GM06990 (cell line): Measurements from ENCODE around the gene TAGAP.

Experiments
- DNase-seq: peaks from one replicate; pipeline ENCODE4 v3.0.0-alpha.2; 2011; ENCODE audit not compliant: insufficient read length; ENCODE audit errors: extremely low read depth
- H3K27me3 ChIP-seq: replicated peaks from 2 replicates; pipeline ENCODE4 v1.6.0; 2011; ENCODE audit warnings: low read length; ENCODE audit not compliant: control insufficient read depth, insufficient read depth
- H3K36me3 ChIP-seq: 2 replicates; pipeline ENCODE4 v1.5.1; 2011; ENCODE audit warnings: low read length; ENCODE audit not compliant: control insufficient read depth, insufficient read depth
- H3K4me3 ChIP-seq: replicated peaks from 2 replicates; pipeline ENCODE4 v1.5.1; 2011; ENCODE audit warnings: low read depth, mild to moderate bottlenecking, control low read depth, low read length
- CTCF ChIP-seq: IDR thresholded peaks from 2 replicates; pipeline ENCODE4 v1.5.1; 2011; ENCODE audit warnings: low read length, control low read depth, mild to moderate bottlenecking, inconsistent platforms; ENCODE audit not compliant: insufficient read depth, poor library complexity, severe bottlenecking

TAGAP gene

GRCh38 chr6:159067334-159067733 lies 22.5 kb upstream of the TAGAP start:
- peak; percentile 55 for DNase-seq
- TF ChIP-seq CTCF = no peak
- Histone ChIP-seq H3K4me3 (no peak overlapping the region), H3K36me3 (no peaks in the 10 kb centered on the region), H3K27me3 (no peaks in the 10 kb centered on the region)

- no peaks in the 10 kb centered on the region for H3K27me3 ChIP-seq
Measured at GRCh38 chr6:159066483-159066882, 21.7 kb upstream of the TAGAP start.

DNA sequence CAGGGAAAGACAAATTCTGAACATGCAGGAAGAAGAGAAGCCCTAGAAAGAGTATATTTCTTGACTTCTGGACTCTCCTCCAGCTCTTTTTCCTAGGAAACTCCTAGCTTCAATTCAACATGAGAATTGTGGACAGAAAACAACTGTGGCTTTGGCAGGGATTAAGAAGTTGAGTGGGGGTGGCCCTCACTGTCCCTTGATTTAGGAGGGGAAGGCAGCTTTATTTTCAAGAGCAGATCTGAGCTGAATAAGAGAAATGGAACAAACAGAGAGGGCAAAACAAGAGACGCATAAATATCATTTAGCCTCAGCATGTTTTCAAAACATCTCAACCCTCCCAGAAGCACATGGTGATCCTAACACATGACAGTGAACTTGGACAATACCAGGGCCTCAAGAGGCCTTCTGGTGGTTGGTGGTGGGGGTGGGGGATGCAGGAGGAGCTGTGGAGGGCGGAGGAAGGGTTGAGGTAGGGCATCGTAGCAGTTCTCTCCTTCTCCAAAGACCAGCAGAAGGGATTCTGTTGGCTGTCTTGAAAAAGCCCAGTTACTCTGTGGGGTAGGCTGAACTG lies 21.1 kb upstream of the TAGAP start:
- TF ChIP-seq CTCF = no peak
- Histone ChIP-seq H3K4me3 (no peak overlapping the region), H3K36me3 (no peaks in the 10 kb centered on the region), H3K27me3 (no peaks in the 10 kb centered on the region)
- no peak for DNase-seq

More at GRCh38 chr6:159066483-159066882, 21.7 kb upstream of the TAGAP start:
- Histone ChIP-seq H3K4me3 (no peak overlapping the region), H3K36me3 (no peaks in the 10 kb centered on the region)
- no peak for TF ChIP-seq CTCF
- DNase-seq = no peak

DNA sequence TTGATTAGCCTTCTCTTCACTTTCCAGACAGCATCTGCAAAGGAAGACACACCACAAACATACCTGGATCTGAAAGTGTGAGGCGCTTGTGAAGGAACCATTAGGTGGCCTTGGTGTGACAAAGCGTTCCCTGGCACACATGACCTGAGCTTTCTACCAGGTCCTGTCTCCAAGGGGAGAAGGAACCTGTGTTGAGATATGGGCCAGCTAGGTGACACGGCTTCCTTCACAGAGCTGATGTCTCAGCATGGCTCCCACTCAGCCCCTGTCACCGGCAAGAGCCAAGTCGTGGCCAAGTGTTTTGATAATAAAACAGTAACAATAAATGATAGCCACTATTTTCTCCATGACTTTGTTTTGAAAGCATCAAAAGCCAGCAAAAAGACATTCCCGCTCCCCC lies 20.3 kb upstream of the TAGAP start:
- Histone ChIP-seq H3K27me3 (no peaks in the 10 kb centered on the region), H3K4me3 (no peak overlapping the region), H3K36me3 (no peaks in the 10 kb centered on the region)
- no peak for TF ChIP-seq CTCF
- no peak for DNase-seq

DNA sequence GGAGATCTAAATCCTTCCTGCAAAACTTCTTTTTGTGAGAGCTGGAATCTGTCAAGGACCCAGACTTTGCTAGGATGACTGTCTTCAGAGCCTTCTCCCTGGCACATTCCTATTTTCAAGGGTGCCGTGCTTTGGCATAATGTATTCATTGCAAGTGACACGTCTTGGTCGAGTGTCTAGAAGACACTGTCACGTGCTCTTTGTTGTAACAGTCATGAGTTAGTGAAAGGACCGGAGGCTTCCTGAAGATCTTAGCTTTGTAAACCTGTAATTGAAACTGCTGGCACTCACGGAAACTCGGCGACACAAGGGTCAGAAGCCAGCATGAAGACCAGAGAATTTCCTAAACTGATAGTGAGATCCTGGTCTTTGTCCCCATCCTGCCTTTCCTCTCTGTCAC lies 19.7 kb upstream of the TAGAP start:
- TF ChIP-seq CTCF = no peak
- H3K4me3 ChIP-seq = no peak overlapping the region
- H3K27me3 ChIP-seq = no peaks in the 10 kb centered on the region
- no peak for DNase-seq
- no peaks in the 10 kb centered on the region for H3K36me3 ChIP-seq

GRCh38 chr6:159063549-159063948 lies 18.8 kb upstream of the TAGAP start:
- no peak for TF ChIP-seq CTCF
- no peaks in the 10 kb centered on the region for H3K27me3 ChIP-seq

More at GRCh38 chr6:159063549-159063948, 18.8 kb upstream of the TAGAP start:
- no peak for DNase-seq
- H3K36me3 ChIP-seq = no peaks in the 10 kb centered on the region
- H3K4me3 ChIP-seq = no peak overlapping the region
